ENCODE data around the gene CTIF.

The CTIF gene

GRCh38 chr18:48580066-48580465 is 41.2 kb downstream of the CTIF start:
- Histone ChIP-seq H3K27ac (ENCODE audit: low read length) (no peak overlapping the region), H3K4me3 (ENCODE audit: low read length) (no peak overlapping the region), H2AFZ (ENCODE audit: low read depth, low read length) (no peak overlapping the region), H3K9me3 (ENCODE audit: insufficient read depth, low read length) (no peaks in the 10 kb centered on the region), H3K4me2 (ENCODE audit: low read length) (no peak overlapping the region), H3K27me3 (ENCODE audit: low read depth, low read length) (no peaks in the 10 kb centered on the region), H3K4me1 (ENCODE audit: low read length) (no peaks in the 10 kb centered on the region), H3K9ac (ENCODE audit: low read length) (no peak overlapping the region), H3K79me2 (ENCODE audit: low read length) (no peaks in the 10 kb centered on the region), H4K20me1 (ENCODE audit: insufficient read depth, low read length) (peaks cover 44% of the 10 kb centered on the region), H3K36me3 (replicated peaks; ENCODE audit: low read depth, low read length) (peaks cover 3% of the 10 kb centered on the region)
- TF ChIP-seq CTCF (IDR thresholded peaks at IDR 0.05; ENCODE audit: low read depth, low read length) = no peak
- no peak for TF ChIP-seq EZH2phosphoT487 (IDR thresholded peaks at IDR 0.05; ENCODE audit: low read depth)

- no peaks in the 10 kb centered on the region for H3K79me2 ChIP-seq (ENCODE audit: low read length)
- no peak for TF ChIP-seq EZH2phosphoT487 (IDR thresholded peaks at IDR 0.05; ENCODE audit: low read depth)
- no peak for TF ChIP-seq CTCF (IDR thresholded peaks at IDR 0.05; ENCODE audit: low read depth, low read length)
Measured at GRCh38 chr18:48580782-48581181, 42.0 kb downstream of the CTIF start.

GRCh38 chr18:48581206-48581605 is 42.4 kb downstream of the CTIF start:
- Histone ChIP-seq H3K79me2 (ENCODE audit: low read length) (no peaks in the 10 kb centered on the region), H2AFZ (ENCODE audit: low read depth, low read length) (no peak overlapping the region), H3K9ac (ENCODE audit: low read length) (no peak overlapping the region), H3K4me1 (ENCODE audit: low read length) (no peaks in the 10 kb centered on the region), H3K4me2 (ENCODE audit: low read length) (no peak overlapping the region), H3K4me3 (ENCODE audit: low read length) (no peak overlapping the region), H3K27ac (ENCODE audit: low read length) (no peak overlapping the region), H3K36me3 (replicated peaks; ENCODE audit: low read depth, low read length) (peaks cover 3% of the 10 kb centered on the region), H3K9me3 (ENCODE audit: insufficient read depth, low read length) (no peaks in the 10 kb centered on the region), H4K20me1 (ENCODE audit: insufficient read depth, low read length) (peaks cover 47% of the 10 kb centered on the region), H3K27me3 (ENCODE audit: low read depth, low read length) (no peaks in the 10 kb centered on the region)
- no peak for TF ChIP-seq EZH2phosphoT487 (IDR thresholded peaks at IDR 0.05; ENCODE audit: low read depth)
- no peak for TF ChIP-seq CTCF (IDR thresholded peaks at IDR 0.05; ENCODE audit: low read depth, low read length)

More at GRCh38 chr18:48580782-48581181, 42.0 kb downstream of the CTIF start:
- no peak overlapping the region for H3K9ac ChIP-seq (ENCODE audit: low read length)
- H2AFZ ChIP-seq (ENCODE audit: low read depth, low read length) = no peak overlapping the region
- H3K4me2 ChIP-seq (ENCODE audit: low read length) = no peak overlapping the region
- H3K27me3 ChIP-seq (ENCODE audit: low read depth, low read length) = no peaks in the 10 kb centered on the region
- H3K4me1 ChIP-seq (ENCODE audit: low read length) = no peaks in the 10 kb centered on the region
- H3K27ac ChIP-seq (ENCODE audit: low read length) = no peak overlapping the region
- no peak overlapping the region for H3K4me3 ChIP-seq (ENCODE audit: low read length)
- H4K20me1 ChIP-seq (ENCODE audit: insufficient read depth, low read length) = peaks cover 46% of the 10 kb centered on the region
- H3K36me3 ChIP-seq (replicated peaks; ENCODE audit: low read depth, low read length) = peaks cover 3% of the 10 kb centered on the region
- no peaks in the 10 kb centered on the region for H3K9me3 ChIP-seq (ENCODE audit: insufficient read depth, low read length)

GRCh38 chr18:48581941-48582340 is 43.1 kb downstream of the CTIF start:
- Histone ChIP-seq H3K27me3 (ENCODE audit: low read depth, low read length) (no peaks in the 10 kb centered on the region), H4K20me1 (ENCODE audit: insufficient read depth, low read length) (peaks cover 47% of the 10 kb centered on the region), H2AFZ (ENCODE audit: low read depth, low read length) (no peak overlapping the region), H3K27ac (ENCODE audit: low read length) (no peak overlapping the region), H3K79me2 (ENCODE audit: low read length) (no peaks in the 10 kb centered on the region), H3K4me1 (ENCODE audit: low read length) (no peaks in the 10 kb centered on the region), H3K4me3 (ENCODE audit: low read length) (no peak overlapping the region), H3K36me3 (replicated peaks; ENCODE audit: low read depth, low read length) (peaks cover 3% of the 10 kb centered on the region), H3K9me3 (ENCODE audit: insufficient read depth, low read length) (no peaks in the 10 kb centered on the region), H3K4me2 (ENCODE audit: low read length) (no peak overlapping the region), H3K9ac (ENCODE audit: low read length) (no peak overlapping the region)
- no peak for TF ChIP-seq CTCF (IDR thresholded peaks at IDR 0.05; ENCODE audit: low read depth, low read length)
- no peak for TF ChIP-seq EZH2phosphoT487 (IDR thresholded peaks at IDR 0.05; ENCODE audit: low read depth)
